WTC11 (cell line): Measurements from ENCODE around the gene RNF151. TPM values are rescaled to one million over a fixed set of nuclear protein-coding genes. Genes with fewer than 3 reads are reported as not detected.

ENCODE experiments used
- CREB1 ChIP-seq: sonication (generic); formaldehyde crosslinking; IDR thresholded peaks from 2 replicates; pipeline ENCODE4 v1.8.0; 2023; ENCODE audit warnings: mild to moderate bottlenecking, missing genetic modification reagents
- FOXK1 ChIP-seq: sonication (generic); formaldehyde crosslinking; IDR thresholded peaks from 2 replicates; pipeline ENCODE4 v1.8.0; 2022; ENCODE audit warnings: mild to moderate bottlenecking, moderate library complexity, missing genetic modification reagents
- GRHL2 ChIP-seq: fragments of 250-450 bp; sonication (Bioruptor Pico); IDR thresholded peaks from 2 replicates; pipeline ENCODE4 v1.8.0; 2022; ENCODE audit warnings: mild to moderate bottlenecking, moderate library complexity; ENCODE audit not compliant: insufficient replicate concordance, severe bottlenecking
- HMGA2 ChIP-seq: fragments of 250-450 bp; sonication (Bioruptor Pico); IDR thresholded peaks from 2 replicates; pipeline ENCODE4 v1.4.0; 2021; ENCODE audit warnings: mild to moderate bottlenecking, moderate library complexity
- JAZF1 ChIP-seq: fragments of 250-450 bp; sonication (Bioruptor Pico); IDR thresholded peaks from 2 replicates; pipeline ENCODE4 v1.9.0; 2021; ENCODE audit warnings: moderate library complexity, mild to moderate bottlenecking, inconsistent platforms
- KAT7 ChIP-seq: sonication (generic); formaldehyde crosslinking; IDR thresholded peaks from 2 replicates; pipeline ENCODE4 v1.8.1; 2023; ENCODE audit warnings: missing genetic modification reagents, mild to moderate bottlenecking, borderline replicate concordance
- MXD4 ChIP-seq: fragments of 250-450 bp; sonication (Bioruptor Pico); IDR thresholded peaks from 2 replicates; pipeline ENCODE4 v1.8.0; 2021; ENCODE audit warnings: mild to moderate bottlenecking, moderate library complexity, borderline replicate concordance
- MYBL2 ChIP-seq: sonication (generic); formaldehyde crosslinking; IDR thresholded peaks from 2 replicates; pipeline ENCODE4 v1.8.1; 2023; ENCODE audit warnings: mild to moderate bottlenecking, moderate library complexity, missing genetic modification reagents
- NFATC4 ChIP-seq: fragments of 250-450 bp; sonication (Bioruptor Pico); IDR thresholded peaks from 2 replicates; pipeline ENCODE4 v1.9.0; 2021; ENCODE audit warnings: mild to moderate bottlenecking
- NR2C2 ChIP-seq: sonication (generic); formaldehyde crosslinking; IDR thresholded peaks from 2 replicates; pipeline ENCODE4 v1.8.0; 2022; ENCODE audit warnings: mild to moderate bottlenecking, missing genetic modification reagents
- PRRX2 ChIP-seq: fragments of 250-450 bp; sonication (Bioruptor Pico); IDR thresholded peaks from 2 replicates; pipeline ENCODE4 v1.8.0; 2021; ENCODE audit warnings: mild to moderate bottlenecking
- RELA ChIP-seq: sonication (generic); formaldehyde crosslinking; IDR thresholded peaks from 2 replicates; pipeline ENCODE4 v1.8.1; 2022; ENCODE audit warnings: missing genetic modification reagents, mild to moderate bottlenecking, borderline replicate concordance
- RORB ChIP-seq: fragments of 250-450 bp; sonication (Bioruptor Pico); IDR thresholded peaks from 2 replicates; pipeline ENCODE4 v1.9.0; 2021; ENCODE audit warnings: mild to moderate bottlenecking
- SMAD3 ChIP-seq: sonication (generic); formaldehyde crosslinking; IDR thresholded peaks from 2 replicates; pipeline ENCODE4 v1.8.0; 2022; ENCODE audit warnings: missing genetic modification reagents, mild to moderate bottlenecking, borderline replicate concordance
- ZNF263 ChIP-seq: sonication (generic); formaldehyde crosslinking; IDR thresholded peaks from 2 replicates; pipeline ENCODE4 v1.8.1; 2022; ENCODE audit warnings: low read depth, mild to moderate bottlenecking, moderate library complexity, missing genetic modification reagents
- total RNA-seq: library from RNA; stranded (reverse); gene quantifications from 3 replicates; pipeline ENCODE4 v1.2.3, GENCODE V29; 2021
- TF ChIP-seq, protein P1 (sequence below): sonication (generic); formaldehyde crosslinking; IDR thresholded peaks from 2 replicates; pipeline ENCODE4 v1.8.1; 2023; ENCODE audit warnings: mild to moderate bottlenecking, missing genetic modification reagents, borderline replicate concordance
- TF ChIP-seq, protein P2 (sequence below): fragments of 250-450 bp; sonication (Bioruptor Pico); IDR thresholded peaks from 2 replicates; pipeline ENCODE4 v1.9.0; 2021; ENCODE audit warnings: mild to moderate bottlenecking, borderline replicate concordance
- TF ChIP-seq, protein P3 (sequence below): sonication (generic); formaldehyde crosslinking; IDR thresholded peaks from 2 replicates; pipeline ENCODE4 v1.8.0; 2022; ENCODE audit warnings: mild to moderate bottlenecking, missing genetic modification reagents
- TF ChIP-seq, protein P4 (sequence below): fragments of 200-600 bp; IDR thresholded peaks from 2 replicates; pipeline ENCODE4 v1.8.0; 2022; ENCODE audit warnings: antibody characterized with exemption
- TF ChIP-seq, protein P5 (sequence below): sonication (generic); formaldehyde crosslinking; IDR thresholded peaks from 2 replicates; pipeline ENCODE4 v1.8.1; 2023; ENCODE audit warnings: mild to moderate bottlenecking, missing genetic modification reagents, moderate library complexity
- TF ChIP-seq, protein P6 (sequence below): sonication (generic); formaldehyde crosslinking; IDR thresholded peaks from 2 replicates; pipeline ENCODE4 v1.8.0; 2022; ENCODE audit warnings: mild to moderate bottlenecking, missing genetic modification reagents
- TF ChIP-seq, protein P7 (sequence below): sonication (generic); formaldehyde crosslinking; IDR thresholded peaks from 2 replicates; pipeline ENCODE4 v1.8.0; 2022; ENCODE audit warnings: mild to moderate bottlenecking, missing genetic modification reagents

The RNF151 gene
- total RNA-seq, 1 experiment from 2014 or later = 0.31 TPM

DNA sequence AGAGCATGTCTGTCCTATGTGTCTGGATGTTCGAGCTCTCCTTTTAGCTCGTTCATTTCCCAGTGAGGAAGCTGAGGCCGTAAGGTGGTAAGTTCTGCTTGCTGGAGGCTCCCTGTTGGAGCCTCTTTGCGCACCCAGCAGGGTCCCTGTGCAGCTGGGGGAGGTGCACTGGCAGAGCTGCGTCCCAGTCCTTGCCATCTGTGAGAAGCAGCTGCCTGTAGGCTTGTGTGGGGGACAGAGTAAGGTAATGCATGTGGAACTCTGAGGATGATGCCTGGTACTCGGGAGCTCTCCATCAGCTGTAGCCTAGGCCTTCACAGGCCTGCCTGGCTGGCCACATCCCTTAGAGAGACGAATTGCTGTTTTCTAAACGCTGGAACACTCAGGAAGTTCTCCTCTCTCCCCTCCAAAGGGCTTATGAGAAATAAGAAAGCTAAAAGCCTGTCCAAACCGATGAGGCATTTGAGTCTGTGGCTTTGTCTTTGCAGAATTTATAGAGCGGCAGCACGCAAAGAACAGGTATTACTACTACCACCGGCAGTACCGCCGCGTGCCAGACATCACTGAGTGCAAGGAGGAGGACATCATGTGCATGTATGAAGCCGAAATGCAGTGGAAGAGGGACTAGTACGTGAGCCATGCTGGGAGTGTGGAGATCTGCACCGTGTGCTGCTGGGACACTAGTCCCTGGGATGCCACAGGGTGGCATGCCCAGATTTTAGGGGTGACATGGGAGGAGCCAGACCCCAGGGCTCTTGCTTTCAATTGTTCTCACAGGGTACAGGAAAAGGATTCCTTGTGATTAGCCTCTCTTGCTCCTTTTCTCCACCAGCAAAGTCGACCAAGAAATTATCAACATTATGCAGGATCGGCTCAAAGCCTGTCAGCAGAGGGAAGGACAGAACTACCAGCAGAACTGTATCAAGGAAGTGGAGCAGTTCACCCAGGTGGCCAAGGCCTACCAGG, 5.7 kb upstream of the RNF151 start (continued):
- TF ChIP-seq, protein P1, sequence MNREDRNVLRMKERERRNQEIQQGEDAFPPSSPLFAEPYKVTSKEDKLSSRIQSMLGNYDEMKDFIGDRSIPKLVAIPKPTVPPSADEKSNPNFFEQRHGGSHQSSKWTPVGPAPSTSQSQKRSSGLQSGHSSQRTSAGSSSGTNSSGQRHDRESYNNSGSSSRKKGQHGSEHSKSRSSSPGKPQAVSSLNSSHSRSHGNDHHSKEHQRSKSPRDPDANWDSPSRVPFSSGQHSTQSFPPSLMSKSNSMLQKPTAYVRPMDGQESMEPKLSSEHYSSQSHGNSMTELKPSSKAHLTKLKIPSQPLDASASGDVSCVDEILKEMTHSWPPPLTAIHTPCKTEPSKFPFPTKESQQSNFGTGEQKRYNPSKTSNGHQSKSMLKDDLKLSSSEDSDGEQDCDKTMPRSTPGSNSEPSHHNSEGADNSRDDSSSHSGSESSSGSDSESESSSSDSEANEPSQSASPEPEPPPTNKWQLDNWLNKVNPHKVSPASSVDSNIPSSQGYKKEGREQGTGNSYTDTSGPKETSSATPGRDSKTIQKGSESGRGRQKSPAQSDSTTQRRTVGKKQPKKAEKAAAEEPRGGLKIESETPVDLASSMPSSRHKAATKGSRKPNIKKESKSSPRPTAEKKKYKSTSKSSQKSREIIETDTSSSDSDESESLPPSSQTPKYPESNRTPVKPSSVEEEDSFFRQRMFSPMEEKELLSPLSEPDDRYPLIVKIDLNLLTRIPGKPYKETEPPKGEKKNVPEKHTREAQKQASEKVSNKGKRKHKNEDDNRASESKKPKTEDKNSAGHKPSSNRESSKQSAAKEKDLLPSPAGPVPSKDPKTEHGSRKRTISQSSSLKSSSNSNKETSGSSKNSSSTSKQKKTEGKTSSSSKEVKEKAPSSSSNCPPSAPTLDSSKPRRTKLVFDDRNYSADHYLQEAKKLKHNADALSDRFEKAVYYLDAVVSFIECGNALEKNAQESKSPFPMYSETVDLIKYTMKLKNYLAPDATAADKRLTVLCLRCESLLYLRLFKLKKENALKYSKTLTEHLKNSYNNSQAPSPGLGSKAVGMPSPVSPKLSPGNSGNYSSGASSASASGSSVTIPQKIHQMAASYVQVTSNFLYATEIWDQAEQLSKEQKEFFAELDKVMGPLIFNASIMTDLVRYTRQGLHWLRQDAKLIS (CRISPR knock-in tag) = no peak
- TF ChIP-seq, protein P2, sequence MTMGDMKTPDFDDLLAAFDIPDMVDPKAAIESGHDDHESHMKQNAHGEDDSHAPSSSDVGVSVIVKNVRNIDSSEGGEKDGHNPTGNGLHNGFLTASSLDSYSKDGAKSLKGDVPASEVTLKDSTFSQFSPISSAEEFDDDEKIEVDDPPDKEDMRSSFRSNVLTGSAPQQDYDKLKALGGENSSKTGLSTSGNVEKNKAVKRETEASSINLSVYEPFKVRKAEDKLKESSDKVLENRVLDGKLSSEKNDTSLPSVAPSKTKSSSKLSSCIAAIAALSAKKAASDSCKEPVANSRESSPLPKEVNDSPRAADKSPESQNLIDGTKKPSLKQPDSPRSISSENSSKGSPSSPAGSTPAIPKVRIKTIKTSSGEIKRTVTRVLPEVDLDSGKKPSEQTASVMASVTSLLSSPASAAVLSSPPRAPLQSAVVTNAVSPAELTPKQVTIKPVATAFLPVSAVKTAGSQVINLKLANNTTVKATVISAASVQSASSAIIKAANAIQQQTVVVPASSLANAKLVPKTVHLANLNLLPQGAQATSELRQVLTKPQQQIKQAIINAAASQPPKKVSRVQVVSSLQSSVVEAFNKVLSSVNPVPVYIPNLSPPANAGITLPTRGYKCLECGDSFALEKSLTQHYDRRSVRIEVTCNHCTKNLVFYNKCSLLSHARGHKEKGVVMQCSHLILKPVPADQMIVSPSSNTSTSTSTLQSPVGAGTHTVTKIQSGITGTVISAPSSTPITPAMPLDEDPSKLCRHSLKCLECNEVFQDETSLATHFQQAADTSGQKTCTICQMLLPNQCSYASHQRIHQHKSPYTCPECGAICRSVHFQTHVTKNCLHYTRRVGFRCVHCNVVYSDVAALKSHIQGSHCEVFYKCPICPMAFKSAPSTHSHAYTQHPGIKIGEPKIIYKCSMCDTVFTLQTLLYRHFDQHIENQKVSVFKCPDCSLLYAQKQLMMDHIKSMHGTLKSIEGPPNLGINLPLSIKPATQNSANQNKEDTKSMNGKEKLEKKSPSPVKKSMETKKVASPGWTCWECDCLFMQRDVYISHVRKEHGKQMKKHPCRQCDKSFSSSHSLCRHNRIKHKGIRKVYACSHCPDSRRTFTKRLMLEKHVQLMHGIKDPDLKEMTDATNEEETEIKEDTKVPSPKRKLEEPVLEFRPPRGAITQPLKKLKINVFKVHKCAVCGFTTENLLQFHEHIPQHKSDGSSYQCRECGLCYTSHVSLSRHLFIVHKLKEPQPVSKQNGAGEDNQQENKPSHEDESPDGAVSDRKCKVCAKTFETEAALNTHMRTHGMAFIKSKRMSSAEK = peak; percentile 51
- TF ChIP-seq, protein P3, sequence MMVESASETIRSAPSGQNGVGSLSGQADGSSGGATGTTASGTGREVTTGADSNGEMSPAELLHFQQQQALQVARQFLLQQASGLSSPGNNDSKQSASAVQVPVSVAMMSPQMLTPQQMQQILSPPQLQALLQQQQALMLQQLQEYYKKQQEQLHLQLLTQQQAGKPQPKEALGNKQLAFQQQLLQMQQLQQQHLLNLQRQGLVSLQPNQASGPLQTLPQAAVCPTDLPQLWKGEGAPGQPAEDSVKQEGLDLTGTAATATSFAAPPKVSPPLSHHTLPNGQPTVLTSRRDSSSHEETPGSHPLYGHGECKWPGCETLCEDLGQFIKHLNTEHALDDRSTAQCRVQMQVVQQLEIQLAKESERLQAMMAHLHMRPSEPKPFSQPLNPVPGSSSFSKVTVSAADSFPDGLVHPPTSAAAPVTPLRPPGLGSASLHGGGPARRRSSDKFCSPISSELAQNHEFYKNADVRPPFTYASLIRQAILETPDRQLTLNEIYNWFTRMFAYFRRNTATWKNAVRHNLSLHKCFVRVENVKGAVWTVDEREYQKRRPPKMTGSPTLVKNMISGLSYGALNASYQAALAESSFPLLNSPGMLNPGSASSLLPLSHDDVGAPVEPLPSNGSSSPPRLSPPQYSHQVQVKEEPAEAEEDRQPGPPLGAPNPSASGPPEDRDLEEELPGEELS = no peak
- TF ChIP-seq GRHL2 (CRISPR knock-in tag) (no peak), HMGA2 (CRISPR knock-in tag) (no peak), PRRX2 (CRISPR knock-in tag) (peak; percentile 97), NR2C2 (CRISPR knock-in tag) (no peak), RELA (CRISPR knock-in tag) (no peak), CREB1 (no peak), FOXK1 (CRISPR knock-in tag) (no peak), MYBL2 (CRISPR knock-in tag) (no peak), KAT7 (0 out of 2 replicates have a peak, but pooled peaks have one; percentile 70), NFATC4 (CRISPR knock-in tag) (peak; percentile 96), RORB (CRISPR knock-in tag) (no peak), ZNF263 (CRISPR knock-in tag) (no peak), JAZF1 (CRISPR knock-in tag) (no peak), MXD4 (no peak), SMAD3 (peak; percentile 90; the same call in 1 of the 2 replicates)
- TF ChIP-seq, protein P4, sequence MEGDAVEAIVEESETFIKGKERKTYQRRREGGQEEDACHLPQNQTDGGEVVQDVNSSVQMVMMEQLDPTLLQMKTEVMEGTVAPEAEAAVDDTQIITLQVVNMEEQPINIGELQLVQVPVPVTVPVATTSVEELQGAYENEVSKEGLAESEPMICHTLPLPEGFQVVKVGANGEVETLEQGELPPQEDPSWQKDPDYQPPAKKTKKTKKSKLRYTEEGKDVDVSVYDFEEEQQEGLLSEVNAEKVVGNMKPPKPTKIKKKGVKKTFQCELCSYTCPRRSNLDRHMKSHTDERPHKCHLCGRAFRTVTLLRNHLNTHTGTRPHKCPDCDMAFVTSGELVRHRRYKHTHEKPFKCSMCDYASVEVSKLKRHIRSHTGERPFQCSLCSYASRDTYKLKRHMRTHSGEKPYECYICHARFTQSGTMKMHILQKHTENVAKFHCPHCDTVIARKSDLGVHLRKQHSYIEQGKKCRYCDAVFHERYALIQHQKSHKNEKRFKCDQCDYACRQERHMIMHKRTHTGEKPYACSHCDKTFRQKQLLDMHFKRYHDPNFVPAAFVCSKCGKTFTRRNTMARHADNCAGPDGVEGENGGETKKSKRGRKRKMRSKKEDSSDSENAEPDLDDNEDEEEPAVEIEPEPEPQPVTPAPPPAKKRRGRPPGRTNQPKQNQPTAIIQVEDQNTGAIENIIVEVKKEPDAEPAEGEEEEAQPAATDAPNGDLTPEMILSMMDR = no peak
- TF ChIP-seq, protein P5, sequence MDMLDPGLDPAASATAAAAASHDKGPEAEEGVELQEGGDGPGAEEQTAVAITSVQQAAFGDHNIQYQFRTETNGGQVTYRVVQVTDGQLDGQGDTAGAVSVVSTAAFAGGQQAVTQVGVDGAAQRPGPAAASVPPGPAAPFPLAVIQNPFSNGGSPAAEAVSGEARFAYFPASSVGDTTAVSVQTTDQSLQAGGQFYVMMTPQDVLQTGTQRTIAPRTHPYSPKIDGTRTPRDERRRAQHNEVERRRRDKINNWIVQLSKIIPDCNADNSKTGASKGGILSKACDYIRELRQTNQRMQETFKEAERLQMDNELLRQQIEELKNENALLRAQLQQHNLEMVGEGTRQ (CRISPR knock-in tag) = no peak
- TF ChIP-seq, protein P6, sequence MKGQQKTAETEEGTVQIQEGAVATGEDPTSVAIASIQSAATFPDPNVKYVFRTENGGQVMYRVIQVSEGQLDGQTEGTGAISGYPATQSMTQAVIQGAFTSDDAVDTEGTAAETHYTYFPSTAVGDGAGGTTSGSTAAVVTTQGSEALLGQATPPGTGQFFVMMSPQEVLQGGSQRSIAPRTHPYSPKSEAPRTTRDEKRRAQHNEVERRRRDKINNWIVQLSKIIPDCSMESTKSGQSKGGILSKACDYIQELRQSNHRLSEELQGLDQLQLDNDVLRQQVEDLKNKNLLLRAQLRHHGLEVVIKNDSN (CRISPR knock-in tag) = peak; percentile 11; the same call in 1 of the 2 replicates
- TF ChIP-seq, protein P7, sequence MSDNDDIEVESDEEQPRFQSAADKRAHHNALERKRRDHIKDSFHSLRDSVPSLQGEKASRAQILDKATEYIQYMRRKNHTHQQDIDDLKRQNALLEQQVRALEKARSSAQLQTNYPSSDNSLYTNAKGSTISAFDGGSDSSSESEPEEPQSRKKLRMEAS (CRISPR knock-in tag) = peak; percentile 49; the same call in 1 of the 2 replicates
